NCI-H524 treated with DMSO at 0.1 percent for 48 hours (cell line): ENCODE measurements around the gene MAD1L1.

ENCODE experiments used
- DNase-seq: peaks from one replicate; lab custom pipeline; 2025; lab: John Stamatoyannopoulos, UW

Gene MAD1L1

DNA sequence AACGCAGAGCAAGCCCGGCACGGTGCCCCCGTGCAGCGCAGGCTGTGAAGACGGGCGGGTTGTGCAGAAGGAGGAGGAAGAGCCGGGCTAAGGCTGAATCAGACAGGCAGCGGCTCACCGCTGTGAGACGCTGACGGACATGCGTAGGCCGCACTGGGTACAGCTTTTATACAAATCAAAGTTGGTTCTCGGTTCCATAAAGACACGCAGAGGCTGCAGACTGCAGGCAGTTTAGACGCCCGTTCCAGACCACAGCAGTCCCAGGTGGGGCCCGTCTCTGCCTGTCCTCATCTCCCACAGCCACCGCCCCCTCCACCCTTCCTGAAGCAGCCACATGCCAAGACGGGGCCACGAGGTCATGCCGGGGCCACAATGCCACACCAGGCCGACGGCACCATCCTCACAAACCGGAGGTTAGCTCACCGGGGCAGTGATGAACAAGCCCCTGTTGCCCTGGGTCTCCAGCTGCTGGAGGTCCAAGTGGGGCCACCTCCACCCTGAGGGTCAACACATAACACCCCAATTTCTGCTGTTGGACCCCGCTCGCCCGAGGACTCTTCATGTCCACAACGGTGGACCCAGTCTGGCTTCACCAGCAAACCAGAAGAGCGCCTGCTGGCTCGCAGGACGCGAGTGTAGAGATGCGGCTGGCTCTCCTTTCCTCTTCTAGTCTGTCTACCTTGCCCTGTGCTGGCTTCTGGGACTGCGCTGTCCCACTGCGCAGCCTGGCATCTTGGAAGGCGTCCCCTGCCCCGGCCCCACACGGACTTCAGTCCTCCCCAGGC, 335.5 kb downstream of the MAD1L1 start:
- no peak for DNase-seq

DNA sequence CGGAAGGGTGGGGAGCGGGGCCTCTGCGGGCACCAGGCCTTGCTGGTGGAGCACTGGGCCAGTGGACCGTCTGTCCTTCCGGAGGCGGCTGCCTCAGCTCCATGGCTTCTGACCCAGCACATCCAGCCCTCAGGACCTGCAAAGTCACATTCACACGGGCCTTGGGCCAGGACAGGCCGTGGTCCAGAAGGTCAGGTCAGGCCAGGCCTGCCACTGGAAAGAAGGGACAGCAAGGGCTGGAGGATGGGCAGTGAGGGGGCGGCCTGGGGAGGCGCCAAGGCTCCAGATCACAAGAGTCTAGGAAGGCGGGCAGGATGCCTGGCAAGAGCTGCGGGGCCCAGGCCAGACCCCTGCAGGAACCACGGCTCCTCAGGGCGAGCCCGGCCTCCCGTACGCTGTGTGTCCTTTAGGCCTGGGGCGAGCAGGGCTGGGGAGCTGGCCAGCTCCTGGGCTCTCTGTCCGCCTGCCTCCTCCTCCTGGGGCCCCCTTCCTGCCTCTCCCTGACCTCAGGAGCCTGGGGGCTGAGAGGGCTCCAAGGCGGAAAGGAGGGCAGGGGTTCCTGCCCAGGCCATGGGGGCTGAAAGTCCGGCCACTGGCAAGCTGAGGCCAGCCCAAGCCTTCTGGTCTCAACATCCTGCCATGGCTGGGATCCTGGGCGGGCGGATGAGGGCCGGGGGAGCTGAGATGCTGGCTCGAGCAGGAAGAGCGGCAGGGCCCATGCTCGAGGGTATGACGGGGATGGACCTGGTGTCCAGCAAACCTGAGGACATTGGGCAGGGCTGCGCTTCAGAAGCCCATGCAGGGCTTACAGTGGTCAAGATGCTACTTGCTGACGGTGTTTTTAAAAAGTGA, 336.9 kb downstream of the MAD1L1 start:
- DNase-seq = no peak

- DNase-seq = no peak
Observed at GRCh38 chr7:1894906-1895663, 337.7 kb downstream of the MAD1L1 start.

GRCh38 chr7:1894313-1894900, 338.3 kb downstream of the MAD1L1 start:
- no peak for DNase-seq

- no peak for DNase-seq
Observed at GRCh38 chr7:1893451-1893850, 339.3 kb downstream of the MAD1L1 start.

- DNase-seq = no peak
Observed at GRCh38 chr7:1893036-1893435, 339.7 kb downstream of the MAD1L1 start.

DNA sequence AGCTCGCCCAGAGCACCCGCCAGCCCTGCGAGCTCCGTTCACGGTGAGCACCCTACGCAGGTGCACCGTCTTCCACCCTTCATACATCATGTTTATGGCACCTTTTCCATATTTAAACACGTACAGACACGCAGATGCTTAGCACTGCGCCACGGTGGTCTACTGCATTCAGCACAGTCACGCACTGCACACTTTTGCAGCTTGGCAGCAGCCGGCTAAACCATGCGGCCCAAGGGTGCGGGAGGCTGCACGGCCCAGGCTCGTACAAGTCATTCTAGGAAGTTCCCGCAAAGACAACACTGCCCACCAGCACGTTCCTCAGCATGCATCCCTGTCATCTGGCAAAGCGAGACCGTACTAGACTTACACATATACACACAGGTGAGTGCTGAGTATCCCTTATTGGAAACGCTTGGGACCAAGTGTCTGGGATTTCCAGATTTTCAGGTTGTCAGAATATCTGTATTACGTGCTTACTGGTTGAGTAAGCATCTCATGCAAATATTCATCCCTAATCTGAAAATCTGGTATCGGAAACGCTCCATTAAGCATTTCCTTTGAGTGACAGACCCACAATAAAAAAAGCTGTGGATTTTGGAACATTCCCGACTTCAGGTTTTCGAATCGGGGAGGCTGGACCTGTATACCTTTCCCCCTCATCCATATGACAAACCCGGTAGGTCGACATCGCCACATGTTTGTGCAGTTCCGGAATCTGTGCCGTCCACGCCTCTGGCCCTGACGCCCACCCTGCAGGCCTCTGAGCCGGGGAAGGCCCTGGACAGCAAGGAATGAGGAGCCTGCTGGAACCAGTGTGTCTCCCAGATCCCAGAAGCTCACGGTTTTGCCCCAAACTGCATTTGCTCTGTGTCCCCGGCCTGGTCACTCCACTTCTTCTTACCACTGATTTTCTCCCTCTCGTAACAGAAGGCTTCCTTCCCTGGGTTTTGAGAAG, 340.5 kb downstream of the MAD1L1 start:
- DNase-seq = no peak

- no peak for DNase-seq
Observed at GRCh38 chr7:1890289-1891235, 342.2 kb downstream of the MAD1L1 start.

DNA sequence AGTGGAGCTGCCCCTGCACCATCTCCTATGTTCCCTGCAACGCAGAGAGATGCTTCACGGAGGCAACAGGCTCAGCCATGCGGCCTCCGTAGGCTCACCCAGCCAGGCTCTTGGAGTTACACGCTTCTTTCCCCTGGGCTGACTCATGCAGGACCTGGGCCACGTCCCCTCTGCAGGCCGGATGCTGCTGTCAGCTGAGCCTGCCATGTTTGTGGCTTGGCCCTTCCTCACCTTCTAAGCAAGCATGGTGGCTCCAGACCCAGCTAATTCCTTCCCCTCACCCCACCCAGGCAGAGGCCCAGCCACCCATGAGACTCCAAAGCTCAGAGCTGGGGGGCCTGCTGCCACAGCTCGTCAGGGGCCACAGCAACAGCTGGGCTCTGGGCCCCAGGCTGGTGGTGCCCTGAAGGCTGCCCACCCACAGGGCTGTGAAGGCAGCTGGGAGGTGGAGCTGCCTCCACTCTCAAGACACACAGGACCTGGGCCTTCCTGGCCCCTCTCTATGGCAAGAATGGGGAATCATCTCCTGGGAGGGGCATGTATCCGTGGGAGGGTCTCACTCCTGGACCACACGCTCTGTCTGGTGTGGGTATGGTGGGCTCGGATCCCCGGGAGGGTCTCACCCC, 343.1 kb downstream of the MAD1L1 start:
- no peak for DNase-seq

GRCh38 chr7:1889091-1889490, 343.7 kb downstream of the MAD1L1 start:
- no peak for DNase-seq

DNA sequence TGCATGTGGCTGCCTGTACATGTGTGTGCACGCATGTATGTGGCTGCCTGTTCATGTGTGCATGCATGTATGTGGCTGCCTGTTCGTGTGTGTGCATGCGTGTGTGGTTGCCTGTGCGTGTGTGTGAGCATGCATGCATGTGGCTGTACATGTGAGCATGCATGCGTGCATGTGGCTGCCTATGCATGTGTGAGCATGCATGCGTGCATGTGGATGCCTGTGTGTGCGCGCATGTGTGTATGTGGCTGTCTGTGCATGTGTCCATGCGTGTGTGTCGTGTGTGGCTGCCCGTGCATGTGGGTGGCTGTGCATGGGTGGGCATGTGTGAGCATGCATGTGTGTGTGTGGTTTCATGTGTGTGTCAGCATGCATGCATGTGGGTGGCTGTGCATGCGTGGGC, 344.3 kb downstream of the MAD1L1 start:
- DNase-seq = no peak

DNA sequence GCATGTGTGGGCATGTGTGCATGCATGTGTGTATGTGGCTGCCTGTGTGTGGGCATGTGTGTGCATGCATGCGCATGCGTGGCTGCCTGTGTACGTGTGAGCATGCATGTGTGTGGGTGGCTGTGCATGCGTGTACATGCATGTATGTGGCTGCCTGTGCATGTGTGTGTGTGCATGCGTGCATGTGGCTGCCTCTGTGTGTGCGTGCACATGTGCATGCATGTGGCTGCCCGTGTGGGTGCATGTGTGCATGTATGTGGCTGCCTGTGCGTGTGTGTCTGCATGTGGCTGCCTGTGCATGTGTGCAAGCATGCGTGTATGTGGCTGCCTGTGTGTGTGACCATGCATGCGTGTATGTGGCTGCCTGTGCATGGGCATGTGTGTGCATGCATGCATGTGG, 345.5 kb downstream of the MAD1L1 start:
- no peak for DNase-seq

- DNase-seq = no peak
Observed at GRCh38 chr7:1886361-1887064, 346.2 kb downstream of the MAD1L1 start.

DNA sequence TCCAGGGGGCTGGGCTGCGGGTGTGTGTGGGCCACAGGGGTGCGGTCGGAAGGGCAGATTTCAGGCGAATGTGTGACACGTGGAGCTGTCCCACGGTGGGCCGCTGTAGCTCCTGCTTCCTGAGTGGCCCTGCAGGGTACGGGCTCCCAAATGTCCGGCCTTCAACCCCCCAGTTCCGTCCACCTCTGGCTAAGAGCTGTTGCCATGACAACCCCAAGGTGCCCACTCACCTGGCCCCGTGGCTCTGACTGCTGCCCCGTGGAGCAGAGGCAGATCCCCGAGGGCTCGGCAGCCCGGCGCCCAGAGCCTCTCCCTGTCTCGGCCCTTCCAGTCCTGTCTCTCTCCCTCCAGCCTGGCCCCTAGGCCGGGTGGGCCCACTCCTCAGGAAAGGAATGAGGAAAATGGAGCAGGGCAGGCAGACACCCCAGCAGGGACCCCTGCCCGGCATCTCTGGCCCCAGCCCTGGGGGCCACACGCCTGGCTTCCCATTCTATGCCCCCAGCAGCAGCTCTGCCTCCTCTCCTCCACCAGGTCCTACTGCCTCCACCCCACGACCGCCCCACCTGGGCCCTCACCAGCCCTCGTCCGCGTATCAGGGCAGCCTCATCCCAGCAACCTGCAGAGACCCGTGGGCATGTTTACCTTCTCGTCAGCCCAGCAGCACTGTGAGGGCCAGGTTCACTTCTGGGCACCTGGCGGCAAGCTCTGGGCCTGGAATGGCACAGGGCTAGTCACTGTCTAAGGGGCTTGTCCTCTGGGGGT, 347.1 kb downstream of the MAD1L1 start:
- DNase-seq = no peak

DNA sequence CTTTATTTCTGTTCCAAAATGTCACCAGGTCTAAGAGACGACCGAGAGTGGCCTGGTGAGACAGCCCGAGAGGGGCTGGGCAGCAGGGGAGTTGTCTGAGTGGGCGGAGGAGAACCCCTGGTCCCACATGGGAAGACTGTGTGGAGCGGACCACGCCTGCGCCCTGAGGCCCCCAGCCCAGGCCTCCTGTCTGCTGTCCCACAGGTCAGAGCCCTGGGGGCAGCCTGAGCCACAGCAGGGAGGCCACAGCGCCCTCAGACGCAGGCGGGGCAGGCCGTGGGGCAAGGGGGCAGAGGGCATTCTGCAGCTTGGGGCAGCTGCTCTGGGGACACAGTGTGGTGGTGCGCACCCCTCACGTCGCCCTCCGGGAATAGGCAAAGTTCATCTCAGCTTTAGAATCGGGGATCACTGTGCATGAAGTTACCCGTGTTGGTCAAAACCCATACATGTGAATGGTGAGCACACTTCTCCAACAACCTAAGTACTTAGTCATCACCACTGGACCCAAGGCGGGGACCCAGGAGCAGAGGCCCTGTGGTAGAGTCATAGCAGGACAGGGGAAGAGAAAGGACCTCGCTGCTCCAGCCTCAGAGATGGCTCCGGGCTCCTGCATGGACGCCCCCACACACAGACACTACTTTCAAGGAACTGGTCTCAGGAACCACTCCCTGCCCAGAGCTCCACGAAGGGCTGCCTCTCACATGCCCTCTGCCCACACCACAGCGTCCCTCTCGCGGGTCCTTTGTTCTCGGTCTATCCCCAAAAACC, 348.0 kb downstream of the MAD1L1 start:
- no peak for DNase-seq

DNA sequence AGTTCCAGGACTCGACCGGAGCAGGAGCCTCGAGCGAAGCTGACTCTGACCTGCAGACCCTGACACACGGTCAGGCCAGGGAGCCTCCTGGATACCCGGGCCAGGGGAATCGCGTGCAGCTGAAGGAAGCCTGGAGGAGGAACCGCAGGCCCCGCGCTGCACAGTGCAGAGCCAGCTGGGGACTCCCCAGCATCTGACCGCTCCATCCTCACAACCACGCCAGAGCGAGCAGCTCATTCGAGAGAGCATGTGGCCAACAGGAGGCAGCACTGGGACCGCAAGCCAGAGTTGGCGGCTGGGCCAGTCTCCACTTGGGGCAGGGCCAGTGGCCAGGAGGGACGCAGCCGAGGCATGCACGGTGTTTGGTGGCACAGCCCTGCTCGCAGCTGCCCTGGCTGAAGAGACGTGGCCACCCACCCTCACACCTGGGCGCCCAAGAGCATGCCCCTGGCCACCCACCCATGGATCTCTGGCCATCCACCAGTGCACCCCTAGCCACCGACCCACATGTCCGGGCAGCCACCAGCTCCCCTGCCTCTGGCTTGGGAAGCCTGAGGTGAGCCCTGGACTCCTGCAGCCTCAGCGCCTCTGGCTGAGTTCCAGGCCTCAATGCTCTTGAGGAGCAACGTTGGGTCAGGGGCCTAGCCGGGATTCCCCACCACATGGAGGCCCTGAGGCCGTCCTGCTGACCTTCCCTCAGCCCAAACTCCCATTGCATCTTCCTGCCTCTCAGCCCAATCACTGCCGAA, 348.7 kb downstream of the MAD1L1 start:
- no peak for DNase-seq
